HG03571 (cell line): ENCODE results near the gene WNT8A.

ENCODE experiments used
- ATAC-seq: cut with Tn5 transposase; IDR thresholded peaks from one replicate; pipeline ENCODE4 v1.9.1; 2021; ENCODE audit not compliant: unreplicated experiment

WNT8A gene

GRCh38 chr5:138138949-138139780, 55.3 kb downstream of the WNT8A start, which contains the start of gene NME5:
Gene NME5 (minus strand): TSS chr5:138139428. CDS start chr5:138138780, 648 bp downstream.
- ATAC-seq: no peak

- ATAC-seq: no peak
Measured at GRCh38 chr5:138139781-138140090, 55.9 kb downstream of the WNT8A start.

GRCh38 chr5:138140268-138140667, 56.4 kb downstream of the WNT8A start:
- no peak for ATAC-seq
